ENCODE data around the gene BICDL2.

BICDL2 gene

GRCh38 chr16:3007059-3007956 lies 29.4 kb downstream of the BICDL2 start:
- DNase-seq, result no peak

GRCh38 chr16:3004781-3005284 lies 31.9 kb downstream of the BICDL2 start:
- no peak for DNase-seq

GRCh38 chr16:3004319-3004718 lies 32.4 kb downstream of the BICDL2 start:
- no peak for DNase-seq

- peak; percentile 98 for DNase-seq
Observed at GRCh38 chr16:3003582-3004270, 33.0 kb downstream of the BICDL2 start.

- no peak for DNase-seq
Observed at GRCh38 chr16:3001316-3001715, 35.4 kb downstream of the BICDL2 start.

- no peak for DNase-seq
Observed at GRCh38 chr16:3000540-3000939, 36.2 kb downstream of the BICDL2 start.

- no peak for DNase-seq
Observed at GRCh38 chr16:2999929-3000328, 36.8 kb downstream of the BICDL2 start.

GRCh38 chr16:2996298-2996697 lies 40.4 kb downstream of the BICDL2 start:
- no peak for DNase-seq

- no peak for DNase-seq
Observed at GRCh38 chr16:2992383-2993081, 44.2 kb downstream of the BICDL2 start.

- no peak for DNase-seq
Observed at GRCh38 chr16:2991566-2992261, 45.0 kb downstream of the BICDL2 start.

- no peak for DNase-seq
Observed at GRCh38 chr16:2990891-2991290, 45.9 kb downstream of the BICDL2 start.

GRCh38 chr16:2988590-2989099 lies 48.1 kb downstream of the BICDL2 start:
- DNase-seq, result no peak

- DNase-seq, result peak; percentile 45
Observed at GRCh38 chr16:2987833-2988232, 48.9 kb downstream of the BICDL2 start.

- DNase-seq, result no peak
Observed at GRCh38 chr16:2987286-2987685, 49.5 kb downstream of the BICDL2 start.

- no peak for DNase-seq
Observed at GRCh38 chr16:2986623-2987188, 50.0 kb downstream of the BICDL2 start.

- DNase-seq, result no peak
Observed at GRCh38 chr16:2985893-2986355, 50.8 kb downstream of the BICDL2 start.

GRCh38 chr16:2985462-2985861 lies 51.3 kb downstream of the BICDL2 start:
- DNase-seq, result no peak

- peak; percentile 80 for DNase-seq
Observed at GRCh38 chr16:2983706-2984136, 53.0 kb downstream of the BICDL2 start.

- no peak for DNase-seq
Observed at GRCh38 chr16:2982402-2982801, 54.3 kb downstream of the BICDL2 start.

GRCh38 chr16:2981899-2982250 lies 54.9 kb downstream of the BICDL2 start:
- no peak for DNase-seq

GRCh38 chr16:2981177-2981898 lies 55.4 kb downstream of the BICDL2 start:
- DNase-seq, result no peak

Measured in fibroblast of upper back skin (primary cell).